ENCODE results near the gene EPN3. TPM values are rescaled to one million over a fixed set of nuclear protein-coding genes. Genes with fewer than 3 reads are reported as not detected.

Gene EPN3
- total and polyA plus RNA-seq, 11 donors: 8.9 to 29.5 (median 12.6) TPM

- H3K9me3 ChIP-seq: no peaks in the 10 kb centered on the region
- H3K27ac ChIP-seq: no peak overlapping the region
- TF ChIP-seq CTCF (IDR thresholded peaks at IDR 0.05): no peak
- no peak for TF ChIP-seq POLR2A (IDR thresholded peaks at IDR 0.05)
- peaks cover 0 to 11% (median 7%) of the 10 kb centered on the region in 12 donors for H3K4me1 ChIP-seq
- WGBS, 4 donors: 84 to 92% (median 87%) methylated on average over 14 to 17 of the region's 17 CpGs
- H3K36me3 ChIP-seq: peaks cover 0 to 50% (median 40%) of the 10 kb centered on the region in 9 donors
- intact Hi-C loops (cut with DNase I): loop anchor here in 6 of 10 donors (5.0 to 10.0 kb wide), 6 partner anchors 45 to 207 kb away; partner anchors contain the start of gene EPN3 (in 1 of the 6)
- no peak overlapping the region for H3K4me3 ChIP-seq
- H3K27me3 ChIP-seq: no peaks in the 10 kb centered on the region
- ATAC-seq: no peak
- peak in 1 of 5 donors; percentile 16 for DNase-seq
These were observed 45.1 kb upstream of the EPN3 start for GRCh38 chr17:50487213-50488096.

- intact Hi-C loops (cut with DNase I): loop anchor here in 6 of 10 donors (5.0 to 10.0 kb wide), 6 partner anchors 43 to 206 kb away; partner anchors contain the start of gene EPN3 (in 1 of the 6)
These were observed 43.7 kb upstream of the EPN3 start for GRCh38 chr17:50488880-50489279.

GRCh38 chr17:50491505-50491904 is 41.0 kb upstream of the EPN3 start:
- intact Hi-C loops (cut with DNase I): no loop called here
- Histone ChIP-seq H3K9me3 (no peaks in the 10 kb centered on the region), H3K4me1 (no peaks in the 10 kb centered on the region), H3K4me3 (no peak overlapping the region), H3K27me3 (no peaks in the 10 kb centered on the region), H3K36me3 (peaks cover 0 to 14% (median 9%) of the 10 kb centered on the region in 9 donors), H3K27ac (no peak overlapping the region)
- DNase-seq (no peak), ATAC-seq (no peak)
- TF ChIP-seq CTCF (IDR thresholded peaks at IDR 0.05) (no peak), POLR2A (IDR thresholded peaks at IDR 0.05) (no peak)
- WGBS, 4 donors: 55 to 70% (median 59%) methylated on average over 1 of the region's 1 CpG

More at GRCh38 chr17:50488880-50489279, 43.7 kb upstream of the EPN3 start:
- H3K4me1 ChIP-seq: no peaks in the 10 kb centered on the region
- WGBS, 4 donors: 91 to 97% (median 93%) methylated on average over 2 of the region's 2 CpGs
- TF ChIP-seq POLR2A (IDR thresholded peaks at IDR 0.05) (no peak), CTCF (IDR thresholded peaks at IDR 0.05) (no peak)
- no peaks in the 10 kb centered on the region for H3K27me3 ChIP-seq
- DNase-seq (no peak), ATAC-seq (no peak)
- no peak overlapping the region for H3K4me3 ChIP-seq
- peaks cover 0 to 40% (median 33%) of the 10 kb centered on the region in 9 donors for H3K36me3 ChIP-seq
- no peaks in the 10 kb centered on the region for H3K9me3 ChIP-seq
- no peak overlapping the region for H3K27ac ChIP-seq

- Histone ChIP-seq H3K4me1 (no peaks in the 10 kb centered on the region), H3K27me3 (no peaks in the 10 kb centered on the region), H3K9me3 (no peaks in the 10 kb centered on the region), H3K36me3 (peaks cover 0 to 7% (median 3%) of the 10 kb centered on the region in 9 donors), H3K27ac (no peak overlapping the region), H3K4me3 (no peak overlapping the region)
- intact Hi-C loops (cut with DNase I): no loop called here
- DNase-seq (no peak), ATAC-seq (no peak)
- TF ChIP-seq POLR2A (IDR thresholded peaks at IDR 0.05) (no peak), CTCF (IDR thresholded peaks at IDR 0.05) (no peak)
- WGBS, 4 donors: 87 to 92% (median 91%) methylated on average over 7 to 8 of the region's 8 CpGs
These were observed 40.3 kb upstream of the EPN3 start for GRCh38 chr17:50492214-50492613.

Data from heart left ventricle (tissue), 16 donors.